Duodenal mucosa (tissue), 2 donors: ENCODE data around the gene NFASC.

Experiments used
- H3K27ac ChIP-seq: one replicate; pipeline ENCODE4 v1.7.0; 2013; ENCODE audit warnings: low read depth, low read length
- H3K27me3 ChIP-seq, 2 donors: one replicate each; pipeline ENCODE4 v1.7.0; 2013; ENCODE audit warnings: low read length in 2 of 2, control low read depth in 1 of 2; ENCODE audit not compliant: insufficient read depth in 2 of 2, control insufficient read depth in 1 of 2
- H3K36me3 ChIP-seq, 2 donors: one replicate each; pipeline ENCODE4 v1.7.0; 2013; ENCODE audit warnings: low read length in 2 of 2, control low read depth in 1 of 2; ENCODE audit not compliant: insufficient read depth in 2 of 2, control insufficient read depth in 1 of 2
- H3K4me1 ChIP-seq, 2 donors: one replicate each; pipeline ENCODE4 v1.7.0; 2013; ENCODE audit warnings: low read length in 2 of 2, control low read depth in 1 of 2; ENCODE audit not compliant: insufficient read depth in 2 of 2, control insufficient read depth in 1 of 2
- H3K4me3 ChIP-seq, 2 donors: one replicate each; pipeline ENCODE4 v1.7.0; 2013; ENCODE audit warnings: low read length in 2 of 2, low read depth in 1 of 2
- H3K9ac ChIP-seq, 2 donors: one replicate each; pipeline ENCODE4 v1.7.0; 2013; ENCODE audit warnings: low read length in 2 of 2, low read depth in 1 of 2
- H3K9me3 ChIP-seq, 2 donors: one replicate each; pipeline ENCODE4 v1.7.0; 2013; ENCODE audit warnings: low read length in 2 of 2, control low read depth in 1 of 2; ENCODE audit not compliant: control insufficient read depth in 1 of 2

NFASC gene

DNA sequence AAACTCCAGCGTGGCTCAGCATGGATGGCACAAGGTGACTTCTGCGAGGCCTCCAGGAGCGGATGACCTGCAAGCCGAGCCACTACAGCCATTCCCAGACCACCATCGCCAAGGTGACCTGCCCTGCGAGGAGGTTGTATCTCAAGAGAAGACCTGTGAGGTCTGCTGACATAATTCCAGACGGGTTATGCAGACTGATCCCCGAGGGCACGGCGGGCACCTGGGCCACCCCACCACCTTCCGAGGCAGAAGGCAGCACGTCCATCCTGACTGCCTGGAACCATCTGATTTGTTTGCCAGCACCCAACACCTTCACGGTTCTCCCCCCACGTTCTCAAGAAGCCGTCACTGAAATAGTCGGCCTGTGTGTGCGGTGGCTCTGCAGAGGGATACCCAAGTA lies 115.5 kb downstream of the NFASC start:
- no peak overlapping the region for H3K4me3 ChIP-seq
- no peaks in the 10 kb centered on the region for H3K9me3 ChIP-seq
- no peaks in the 10 kb centered on the region for H3K4me1 ChIP-seq
- no peak overlapping the region for H3K9ac ChIP-seq
- no peak overlapping the region for H3K27ac ChIP-seq
- peaks cover 0 to 3% of the 10 kb centered on the region in 2 donors for H3K36me3 ChIP-seq
- peaks cover 0 to 6% of the 10 kb centered on the region in 2 donors for H3K27me3 ChIP-seq

DNA sequence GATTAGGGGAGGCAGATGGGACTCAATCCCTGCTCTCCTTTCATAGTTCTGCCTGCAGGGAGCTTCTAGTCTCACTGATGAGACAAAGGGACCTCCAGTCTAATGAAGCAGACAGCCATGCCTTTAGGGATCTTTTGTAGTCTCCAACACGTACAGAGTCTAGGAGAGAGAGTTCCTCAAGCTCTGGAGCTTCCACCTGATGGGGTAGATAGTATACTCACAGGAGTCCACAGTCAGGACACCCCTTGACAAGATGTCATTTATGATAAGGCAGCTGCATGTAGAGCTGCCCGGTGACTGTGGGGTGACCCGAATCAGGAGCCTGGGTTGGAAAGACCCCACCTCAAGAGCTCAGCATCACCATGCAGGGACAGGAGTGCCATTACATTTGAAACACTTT lies 117.0 kb downstream of the NFASC start:
- Histone ChIP-seq H3K27me3 (peaks cover 0 to 6% of the 10 kb centered on the region in 2 donors), H3K27ac (no peak overlapping the region), H3K4me3 (no peak overlapping the region), H3K36me3 (peaks cover 0 to 3% of the 10 kb centered on the region in 2 donors), H3K4me1 (no peaks in the 10 kb centered on the region), H3K9me3 (no peaks in the 10 kb centered on the region), H3K9ac (no peak overlapping the region)

DNA sequence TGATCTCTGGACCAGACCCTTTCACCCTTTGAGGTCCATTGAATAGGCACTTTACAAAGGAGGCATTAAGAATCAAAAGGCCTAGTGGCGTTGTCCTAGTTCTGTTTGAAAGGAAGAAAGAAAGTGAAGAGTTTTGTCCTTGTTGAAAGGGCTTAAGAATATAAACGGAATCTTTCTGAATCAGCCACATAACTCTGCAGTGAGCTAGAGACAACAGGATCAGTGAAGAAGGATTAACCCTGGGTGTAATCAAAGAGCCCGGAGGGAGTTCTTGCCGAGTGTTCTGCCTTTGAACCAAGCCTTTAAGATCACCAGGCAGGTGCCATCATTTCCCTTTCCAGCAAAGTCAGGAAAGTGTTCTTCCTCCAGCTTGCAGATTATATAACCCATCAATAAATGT lies 117.5 kb downstream of the NFASC start:
- Histone ChIP-seq H3K9ac (no peak overlapping the region), H3K4me1 (no peaks in the 10 kb centered on the region), H3K27me3 (peaks cover 0 to 6% of the 10 kb centered on the region in 2 donors), H3K9me3 (no peaks in the 10 kb centered on the region), H3K36me3 (peaks cover 0 to 3% of the 10 kb centered on the region in 2 donors), H3K27ac (no peak overlapping the region), H3K4me3 (no peak overlapping the region)

DNA sequence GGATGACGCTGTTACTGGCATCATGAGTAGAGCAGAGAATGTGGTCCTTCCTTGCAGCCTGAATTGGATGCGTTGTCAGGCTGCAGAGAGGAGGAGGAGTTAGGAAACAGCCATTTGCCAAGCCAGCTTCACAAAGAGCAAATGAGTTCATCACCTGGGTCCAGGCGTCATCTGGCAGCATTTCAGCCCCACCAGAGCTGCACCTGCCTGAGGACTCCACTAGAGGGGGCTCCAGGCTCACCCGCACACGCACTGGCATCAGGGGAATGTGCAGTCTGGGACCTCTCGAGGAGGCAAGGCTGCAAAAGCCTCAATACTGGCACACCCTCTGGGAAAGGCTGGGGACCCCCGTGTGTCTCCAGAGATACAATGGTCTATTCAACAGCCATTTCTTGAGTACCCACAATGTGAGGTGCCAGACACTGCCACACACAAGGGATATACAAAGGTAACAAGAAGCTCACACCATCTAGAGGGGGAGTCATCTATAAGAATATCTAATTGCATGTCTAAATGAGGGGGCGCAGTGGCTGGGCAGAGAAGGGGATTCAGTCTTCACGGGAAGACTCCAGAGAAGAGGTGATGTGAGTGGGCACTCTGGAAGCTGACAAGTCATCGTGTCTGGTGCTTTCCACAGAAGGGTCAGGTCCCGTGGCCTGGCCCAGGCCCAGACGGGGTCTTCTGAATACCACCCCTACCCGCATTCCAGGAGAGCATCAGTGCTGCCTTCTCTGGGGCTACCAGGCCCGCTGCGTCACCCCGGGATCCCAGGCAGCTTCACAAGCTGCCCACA lies 118.8 kb downstream of the NFASC start:
- Histone ChIP-seq H3K9me3 (no peaks in the 10 kb centered on the region), H3K9ac (no peak overlapping the region), H3K36me3 (peaks cover 0 to 3% of the 10 kb centered on the region in 2 donors), H3K27me3 (peaks cover 0 to 6% of the 10 kb centered on the region in 2 donors), H3K4me1 (no peaks in the 10 kb centered on the region), H3K4me3 (no peak overlapping the region), H3K27ac (no peak overlapping the region)

DNA sequence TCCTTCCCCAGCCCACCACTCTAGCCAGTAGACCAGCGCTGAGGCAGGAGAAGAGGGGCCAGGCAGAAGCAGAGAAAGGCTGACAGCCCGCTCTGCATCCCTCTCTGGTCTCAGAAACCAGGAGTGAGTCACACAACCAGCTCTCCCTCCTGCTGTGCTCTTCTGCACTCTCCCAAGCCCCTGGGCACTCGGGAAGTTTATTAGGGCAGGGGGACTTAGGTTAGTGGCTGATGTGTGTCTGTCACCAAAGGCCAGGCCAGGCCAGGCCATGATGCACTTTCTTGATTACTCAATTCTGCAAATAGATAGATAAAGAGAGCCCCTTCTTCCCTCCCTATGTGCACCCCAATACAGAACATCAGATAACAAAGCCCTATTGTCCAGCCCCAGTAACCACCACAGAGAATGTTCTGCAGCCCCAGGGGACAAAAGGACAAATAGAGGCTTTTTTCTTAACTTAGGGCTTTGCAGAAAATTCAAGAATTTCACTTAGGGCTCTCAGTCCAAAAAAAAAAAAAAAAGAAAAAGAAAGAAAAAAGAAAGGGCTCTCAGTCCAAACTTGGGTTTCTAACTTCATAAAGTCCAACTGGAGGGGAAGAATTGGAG lies 119.5 kb downstream of the NFASC start:
- Histone ChIP-seq H3K4me3 (no peak overlapping the region), H3K27me3 (peaks cover 0 to 6% of the 10 kb centered on the region in 2 donors), H3K9ac (no peak overlapping the region), H3K4me1 (no peaks in the 10 kb centered on the region), H3K27ac (no peak overlapping the region), H3K36me3 (peaks cover 0 to 3% of the 10 kb centered on the region in 2 donors), H3K9me3 (no peaks in the 10 kb centered on the region)

DNA sequence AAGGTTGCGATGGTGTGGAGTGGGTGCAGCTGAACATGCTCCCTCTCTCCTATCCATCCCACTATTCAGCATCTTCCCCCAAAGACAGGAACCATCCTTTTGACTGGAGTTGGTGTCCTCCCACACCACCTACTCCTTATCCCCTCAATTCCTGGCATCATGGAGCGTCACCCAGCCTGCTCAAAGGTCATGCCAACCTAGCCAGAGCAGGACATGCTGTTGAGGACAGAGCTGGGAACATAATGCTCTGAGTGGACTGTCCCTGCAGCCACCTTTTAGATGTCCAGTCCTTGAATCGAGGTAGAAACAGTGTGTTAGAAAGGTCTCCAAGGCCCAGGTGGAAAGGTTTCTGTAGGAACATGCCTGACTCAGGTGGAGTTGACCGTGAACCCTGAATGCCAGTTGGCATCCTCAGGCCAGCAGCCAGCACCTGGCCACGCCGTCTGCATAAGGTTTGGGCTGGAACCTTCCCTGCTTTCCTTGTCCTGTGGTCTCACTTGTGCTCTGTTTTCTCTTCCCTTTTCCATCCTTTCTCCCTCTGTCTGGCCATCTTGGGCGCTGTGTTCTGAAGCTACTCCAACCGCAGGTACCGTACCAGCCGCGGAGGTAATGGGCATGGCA lies 120.2 kb downstream of the NFASC start:
- H3K4me1 ChIP-seq, result no peaks in the 10 kb centered on the region
- H3K27ac ChIP-seq, result no peak overlapping the region
- no peak overlapping the region for H3K4me3 ChIP-seq
- H3K9ac ChIP-seq, result no peak overlapping the region
- no peaks in the 10 kb centered on the region for H3K9me3 ChIP-seq
- H3K36me3 ChIP-seq, result peaks cover 0 to 3% of the 10 kb centered on the region in 2 donors
- H3K27me3 ChIP-seq, result peaks cover 0 to 6% of the 10 kb centered on the region in 2 donors

DNA sequence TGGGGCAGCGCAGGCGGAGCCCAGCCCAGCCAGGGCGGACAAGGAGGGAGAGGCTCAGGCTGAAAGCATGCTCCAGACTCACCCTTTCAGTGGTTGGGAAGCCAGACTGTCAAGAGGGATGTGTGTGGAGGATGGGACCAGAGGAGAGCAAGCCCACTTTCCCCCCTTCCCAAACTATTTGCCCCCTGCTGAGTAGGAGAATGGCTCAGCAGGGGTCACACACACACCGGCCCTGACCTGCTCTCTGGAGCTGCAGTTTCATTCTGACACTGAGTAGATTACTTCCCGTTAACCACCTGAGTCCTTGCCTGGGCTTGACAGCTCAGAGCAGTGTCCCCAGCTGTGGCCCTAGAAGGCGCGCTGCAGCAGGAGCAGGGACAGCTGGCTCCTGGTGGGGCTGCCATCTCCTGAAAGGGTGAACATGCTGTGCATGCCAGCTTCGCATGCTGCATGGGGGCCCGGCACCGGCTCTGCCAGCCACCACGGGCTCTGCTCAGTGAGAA lies 120.7 kb downstream of the NFASC start:
- H3K9ac ChIP-seq, result no peak overlapping the region
- H3K4me1 ChIP-seq, result no peaks in the 10 kb centered on the region
- peaks cover 0 to 6% of the 10 kb centered on the region in 2 donors for H3K27me3 ChIP-seq
- no peak overlapping the region for H3K4me3 ChIP-seq
- H3K9me3 ChIP-seq, result no peaks in the 10 kb centered on the region
- H3K27ac ChIP-seq, result no peak overlapping the region
- peaks cover 0 to 3% of the 10 kb centered on the region in 2 donors for H3K36me3 ChIP-seq

DNA sequence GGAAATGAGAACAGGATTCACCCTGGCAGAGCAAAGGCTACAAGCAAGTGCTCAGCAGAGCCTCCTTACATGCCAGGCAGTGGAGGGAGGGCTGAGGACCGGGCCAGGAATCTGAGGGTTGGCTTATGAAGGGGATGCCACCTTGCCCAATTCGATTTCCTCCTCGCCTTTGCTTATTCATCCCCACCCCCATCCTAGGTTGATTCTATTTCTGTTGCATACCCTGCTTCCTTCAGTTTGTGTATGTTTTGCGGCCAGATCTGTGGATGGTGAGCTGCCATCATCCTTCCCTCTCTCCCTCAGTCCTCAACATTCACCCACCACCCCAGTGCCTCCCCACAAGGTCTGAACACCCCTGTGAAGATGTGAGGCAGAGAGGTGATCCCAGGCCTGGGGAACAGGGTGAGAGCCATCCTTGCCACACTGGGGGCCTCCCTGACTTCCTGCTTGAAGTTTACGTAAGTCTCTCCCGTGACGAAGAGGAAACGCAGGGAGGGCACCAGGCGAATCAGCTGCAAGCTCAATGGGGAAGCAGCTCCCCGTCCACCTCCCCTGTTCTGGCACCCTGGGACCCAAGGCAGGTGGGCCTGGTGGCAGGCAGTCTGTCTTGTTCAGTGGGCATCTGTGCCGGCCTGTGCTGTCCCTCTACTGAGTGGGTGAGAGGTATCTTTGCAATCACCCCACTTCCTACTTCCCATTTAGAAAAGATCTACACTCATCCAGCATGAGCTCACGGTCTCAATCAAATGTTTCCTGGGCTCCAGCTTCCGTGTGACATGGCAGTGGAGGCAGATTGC lies 121.7 kb downstream of the NFASC start:
- no peak overlapping the region for H3K4me3 ChIP-seq

DNA sequence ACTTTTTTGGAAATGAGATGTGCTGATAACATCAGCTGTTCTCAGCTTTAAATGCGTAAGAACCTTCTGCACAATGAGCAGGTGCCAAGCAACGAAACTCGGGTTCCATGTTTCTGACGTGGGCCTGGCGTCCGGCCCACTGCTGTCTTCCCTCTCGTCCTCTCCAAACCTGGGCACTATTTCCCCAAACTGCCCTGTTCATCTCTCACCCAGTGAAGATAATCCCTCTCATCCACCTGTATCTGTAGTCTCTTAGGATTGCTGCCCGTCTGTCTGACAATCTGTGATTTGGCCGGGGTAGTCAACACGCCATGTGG lies 122.3 kb downstream of the NFASC start:
- Histone ChIP-seq H3K27me3 (peaks cover 0 to 6% of the 10 kb centered on the region in 2 donors), H3K27ac (no peak overlapping the region), H3K4me3 (no peak overlapping the region), H3K36me3 (peaks cover 0 to 3% of the 10 kb centered on the region in 2 donors), H3K4me1 (no peaks in the 10 kb centered on the region), H3K9me3 (no peaks in the 10 kb centered on the region), H3K9ac (no peak overlapping the region)

More for the DNA sequence above, 121.7 kb downstream of the NFASC start:
- Histone ChIP-seq H3K27me3 (peaks cover 0 to 6% of the 10 kb centered on the region in 2 donors), H3K9ac (no peak overlapping the region), H3K9me3 (no peaks in the 10 kb centered on the region), H3K36me3 (peaks cover 0 to 3% of the 10 kb centered on the region in 2 donors), H3K27ac (no peak overlapping the region), H3K4me1 (no peaks in the 10 kb centered on the region)
